Medulla oblongata (tissue), 1 donor: ENCODE results near the gene VLDLR.
"Not testable (repeated sequence)": the region's sequence is repeated elsewhere in the genome, so short reads cannot be mapped to it uniquely, and the experiment has no call there.

Experiments used
- DNase-seq: peaks from one replicate; pipeline ENCODE4 v3.0.0-alpha.2; 2015; ENCODE audit errors: extremely low spot score

VLDLR gene

DNA sequence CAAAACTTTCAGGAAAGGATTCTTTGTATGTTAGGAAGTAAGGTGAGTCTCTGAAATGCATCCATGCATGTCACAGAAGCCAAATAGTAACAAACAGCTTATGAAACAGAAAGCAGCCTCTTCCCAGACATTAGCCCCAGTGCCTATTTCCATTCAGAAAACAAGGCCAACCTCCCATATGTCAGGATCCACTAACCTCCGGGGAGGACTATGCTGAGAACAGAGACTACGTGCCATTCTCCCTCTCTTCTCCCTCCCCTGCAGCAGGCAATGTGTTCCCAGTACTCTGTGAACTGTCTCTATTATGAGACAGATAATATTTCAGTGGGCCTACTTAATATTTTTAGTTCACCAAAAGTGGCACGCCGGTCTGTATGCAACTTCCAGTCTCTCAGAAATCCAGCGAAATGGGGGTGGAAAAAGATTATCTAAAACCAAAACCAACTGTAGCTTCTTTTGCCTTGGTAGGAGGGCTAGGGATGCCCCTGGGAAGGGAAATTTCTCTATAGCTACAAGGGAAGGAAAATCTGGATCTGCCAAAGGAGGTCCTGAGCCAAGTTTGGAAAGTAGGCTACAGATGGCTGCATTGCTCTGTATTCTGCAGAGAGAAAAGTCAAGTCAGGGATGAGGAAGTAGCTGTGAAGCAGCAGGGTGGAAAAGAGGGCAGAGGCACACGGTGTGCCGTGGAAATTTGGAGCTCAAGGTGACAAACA, 42.0 kb downstream of the VLDLR start:
- DNase-seq: peak; percentile 11

DNA sequence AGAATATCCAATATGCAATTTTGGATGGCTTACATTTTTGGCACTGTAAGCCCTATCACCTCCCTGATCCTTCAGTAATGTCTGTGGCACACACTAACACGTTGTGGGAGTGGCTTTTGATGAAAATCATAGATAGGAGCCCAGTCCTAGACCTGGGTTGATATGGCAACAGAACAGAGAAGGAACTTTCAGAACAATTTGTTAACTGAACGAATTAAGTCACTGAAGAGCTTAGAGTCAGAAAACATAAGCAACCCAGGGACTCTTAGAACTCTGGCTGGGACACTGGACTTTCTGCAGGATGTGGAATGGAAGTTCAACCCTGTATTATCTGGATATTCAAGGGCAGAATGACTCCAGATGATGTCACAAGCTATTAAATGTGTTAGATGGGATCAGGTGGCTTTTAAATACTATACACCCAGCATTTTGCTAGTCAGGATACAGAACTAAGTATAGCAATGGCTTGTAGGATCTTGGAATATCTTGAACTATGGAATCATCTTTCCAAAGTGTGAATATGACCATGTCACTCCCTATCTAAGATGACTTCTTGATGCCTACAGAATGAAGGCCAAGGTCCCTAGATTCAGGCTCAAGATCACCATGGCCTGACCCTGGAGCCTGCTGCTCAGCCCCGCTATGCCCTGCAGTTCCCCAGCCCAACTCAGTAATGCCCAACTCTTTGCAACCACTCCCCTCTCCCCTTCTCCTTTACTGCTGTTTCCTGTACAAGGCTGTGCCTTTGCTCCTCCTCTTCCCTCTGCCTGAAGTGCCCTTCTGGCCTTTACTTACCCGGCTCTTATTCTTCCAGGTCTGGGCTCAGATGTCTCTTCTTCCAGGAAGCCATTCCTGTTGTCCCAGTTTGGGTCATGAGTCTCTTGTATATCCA, 42.8 kb downstream of the VLDLR start:
- DNase-seq: no peak

DNA sequence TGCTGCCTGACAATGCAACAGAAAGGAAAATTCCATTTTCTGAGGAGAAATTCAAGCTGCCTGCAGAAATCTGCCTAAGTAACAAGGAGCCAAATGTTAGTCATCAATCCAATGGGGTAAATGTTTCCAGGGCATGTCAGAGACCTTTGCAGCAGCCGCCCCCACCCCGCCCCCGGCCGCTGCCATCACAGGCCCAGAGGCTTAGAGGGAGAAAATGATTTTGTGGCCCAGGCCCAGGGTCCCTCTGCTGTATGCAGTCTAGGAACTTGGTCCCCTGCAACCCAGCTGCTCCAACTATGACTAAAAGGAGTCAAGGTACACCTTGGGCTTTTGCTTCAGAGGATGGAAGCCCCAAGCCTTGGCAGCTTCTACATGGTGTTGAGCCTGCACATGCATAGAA, 45.0 kb downstream of the VLDLR start:
- no peak for DNase-seq

DNA sequence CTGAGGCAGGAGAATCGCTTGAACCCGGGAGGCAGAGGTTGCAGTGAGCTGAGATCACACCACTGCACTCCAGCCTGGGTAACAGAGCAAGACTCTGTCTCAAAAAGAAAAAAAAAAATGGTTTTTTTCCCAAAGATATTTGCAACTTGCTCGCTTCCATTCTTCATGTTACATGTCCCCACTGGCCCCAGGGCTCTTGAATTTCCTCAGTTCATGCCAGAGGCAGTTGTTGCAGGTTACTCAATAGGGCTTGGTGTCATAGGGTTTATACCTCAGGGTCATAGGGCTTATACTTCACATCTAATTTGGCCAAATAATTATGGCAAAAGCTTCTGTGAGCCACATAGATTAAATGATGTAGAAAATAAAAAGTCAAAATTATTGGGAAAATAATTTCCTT, 51.6 kb downstream of the VLDLR start:
- DNase-seq: no peak

DNA sequence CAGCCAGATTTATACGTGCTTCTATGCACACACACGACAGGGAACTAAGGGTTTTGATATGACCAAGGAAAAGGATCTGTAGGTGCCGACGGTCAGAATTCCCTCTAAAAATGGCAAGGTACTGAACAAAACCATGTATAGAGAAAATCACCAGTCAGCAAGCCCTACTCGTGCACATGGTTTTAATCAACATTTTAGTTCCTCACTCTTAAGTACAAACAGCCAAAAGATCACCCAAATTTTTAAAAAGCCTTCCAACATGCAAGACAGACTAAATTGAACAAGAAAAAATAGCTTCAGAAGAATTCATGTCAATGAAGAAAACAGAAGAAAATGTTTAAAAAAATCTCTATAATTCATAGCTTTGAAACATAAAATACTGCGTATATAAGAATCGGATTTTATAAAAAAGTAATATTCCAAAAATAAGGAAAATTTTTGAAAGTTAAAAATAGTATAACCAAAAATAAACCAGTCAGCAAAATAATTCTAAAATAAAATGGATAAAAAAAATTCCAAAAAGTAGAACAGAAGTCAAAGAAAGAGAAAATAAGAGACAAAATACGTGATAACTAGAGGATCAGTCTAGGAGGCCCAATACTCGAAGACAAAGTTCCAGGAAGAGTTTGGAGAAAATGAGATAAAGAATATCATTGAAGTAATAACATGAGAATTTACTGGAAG, 52.7 kb downstream of the VLDLR start:
- no peak for DNase-seq

DNA sequence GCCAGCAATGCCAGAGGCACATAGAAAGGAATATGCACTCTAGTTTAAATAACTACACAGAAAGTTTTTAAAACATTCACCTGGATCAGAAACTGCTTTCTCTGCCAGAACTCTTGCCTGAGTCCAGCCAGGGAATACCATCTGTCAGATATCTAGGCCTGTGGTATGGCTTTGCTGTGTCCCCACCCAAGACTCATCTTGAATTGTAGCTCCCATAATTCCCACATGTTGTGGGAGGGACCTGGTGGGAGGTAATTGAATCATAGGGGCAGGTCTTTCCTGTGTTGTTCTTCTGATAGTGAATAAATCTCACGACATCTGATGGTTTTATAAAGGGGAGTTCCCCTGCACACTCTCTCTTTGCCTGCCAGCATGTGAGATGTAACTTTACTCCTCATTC, 54.2 kb downstream of the VLDLR start:
- no peak for DNase-seq

DNA sequence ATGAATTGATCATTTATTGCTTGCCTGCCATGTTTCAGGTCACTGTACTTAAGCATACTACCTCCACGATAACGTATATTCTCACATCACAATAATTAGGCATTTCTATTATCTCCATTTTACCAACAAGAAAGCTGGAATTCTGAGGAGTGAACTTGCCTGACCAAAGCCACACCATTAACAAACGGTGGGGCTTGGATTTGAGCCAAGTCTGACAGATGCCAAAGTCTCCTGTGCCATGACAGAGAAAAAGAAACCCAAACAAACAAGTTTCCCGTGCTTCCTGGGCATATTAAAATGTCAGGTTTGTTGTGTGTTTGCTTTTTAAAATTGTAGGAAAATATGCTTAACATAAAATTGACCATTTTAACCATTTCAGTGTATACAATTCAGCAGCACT, 54.9 kb downstream of the VLDLR start:
- DNase-seq: no peak

DNA sequence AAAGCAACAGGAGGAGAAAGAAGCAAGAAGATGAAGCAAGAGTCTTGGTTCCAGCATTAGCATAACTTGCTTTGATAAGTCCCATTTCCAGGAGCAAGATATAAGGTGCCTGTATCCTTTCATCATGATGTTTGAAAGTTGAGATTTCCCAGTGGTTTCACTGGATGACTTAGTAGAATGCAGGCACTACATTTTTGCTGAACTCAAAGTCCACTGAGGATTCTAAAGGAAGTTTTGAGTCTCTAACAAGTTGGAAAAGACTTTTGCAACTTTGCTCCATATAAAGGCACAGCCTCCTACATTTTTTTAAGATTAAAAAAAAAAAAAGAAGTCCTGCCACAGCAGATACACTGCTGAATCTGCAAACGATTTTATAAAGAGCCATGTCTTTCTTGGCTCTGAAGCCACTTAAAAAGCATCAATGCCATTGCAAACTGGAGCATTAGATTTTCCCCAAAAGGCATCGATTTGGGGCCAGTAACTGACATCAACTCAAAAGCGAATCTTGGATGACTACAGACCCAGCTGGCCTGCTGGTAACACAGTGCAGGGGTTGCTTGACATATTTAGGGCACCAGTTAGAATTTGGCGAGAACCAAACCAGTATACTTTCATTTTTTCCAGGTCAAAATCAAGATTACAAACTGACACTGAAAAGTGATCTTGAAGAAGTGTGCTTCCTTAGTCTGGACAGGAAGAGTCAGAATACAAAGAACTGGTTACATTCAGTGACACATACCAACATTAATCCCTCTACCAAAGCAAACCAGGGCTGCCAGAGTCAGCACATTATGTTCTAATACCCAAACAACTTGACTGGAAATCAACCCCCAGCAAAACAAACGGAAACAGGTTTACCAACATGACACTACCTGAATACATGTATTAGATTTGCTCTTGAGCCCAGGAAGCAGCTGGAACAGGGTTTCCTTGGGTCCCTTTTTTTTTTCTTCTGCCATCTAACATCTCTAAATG, 56.6 kb downstream of the VLDLR start:
- no peak for DNase-seq

DNA sequence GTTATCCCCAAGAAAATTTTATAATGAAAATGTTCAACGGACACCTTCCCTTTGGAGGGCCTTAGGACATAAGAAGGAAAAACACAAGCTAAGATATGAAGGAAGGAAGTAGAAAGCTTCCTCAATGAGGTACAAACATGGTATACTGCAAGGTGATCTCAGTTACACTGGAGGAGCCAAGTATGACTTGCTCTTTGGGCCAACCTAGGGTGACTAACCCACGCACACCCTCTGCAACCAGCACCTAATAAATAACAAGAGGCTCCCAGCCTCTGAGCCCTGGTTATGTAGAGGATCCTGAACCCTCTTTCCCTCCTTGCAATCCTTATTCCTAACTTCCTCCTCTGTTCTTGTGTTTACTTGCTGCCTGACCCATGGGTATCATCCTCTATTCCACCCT, 57.4 kb downstream of the VLDLR start:
- no peak for DNase-seq

DNA sequence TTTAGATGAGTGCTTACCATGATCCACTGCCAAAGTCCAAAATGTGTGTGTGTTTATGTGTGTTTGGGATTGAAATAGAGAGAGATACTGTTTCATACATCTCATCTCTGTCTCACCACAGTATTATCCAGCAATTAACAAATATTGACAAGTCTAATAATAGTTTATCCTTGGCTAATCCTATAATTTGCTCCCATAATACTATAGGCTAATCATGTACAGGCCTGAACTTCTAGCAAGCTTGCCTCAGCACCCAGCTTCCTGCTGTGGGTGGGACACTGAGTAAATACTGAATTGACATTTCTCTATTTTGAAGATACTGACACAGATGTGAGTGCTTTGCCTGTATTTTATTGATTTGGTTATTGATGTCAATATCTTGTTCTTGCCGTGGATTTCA, 60.4 kb downstream of the VLDLR start:
- no peak for DNase-seq

DNA sequence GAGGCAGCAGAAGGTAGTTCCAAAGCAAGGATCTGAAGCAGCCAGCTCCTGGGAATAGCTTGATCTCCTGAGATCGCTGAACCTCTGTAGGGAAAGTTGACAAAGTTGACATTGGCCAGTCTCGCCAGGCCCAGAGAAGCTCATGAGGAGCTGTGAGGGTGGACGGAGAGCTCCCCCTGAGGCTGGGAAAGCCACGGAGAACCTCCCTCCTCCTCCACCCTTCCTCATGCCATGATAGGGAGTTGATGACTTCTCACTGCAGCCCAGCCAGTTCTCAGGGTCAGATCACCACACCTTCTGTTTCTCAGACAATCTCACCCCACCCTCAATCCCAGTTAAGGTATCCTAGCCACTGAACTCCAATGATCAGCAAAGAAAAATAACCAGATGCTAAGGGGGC, 65.3 kb downstream of the VLDLR start:
- DNase-seq: no peak

DNA sequence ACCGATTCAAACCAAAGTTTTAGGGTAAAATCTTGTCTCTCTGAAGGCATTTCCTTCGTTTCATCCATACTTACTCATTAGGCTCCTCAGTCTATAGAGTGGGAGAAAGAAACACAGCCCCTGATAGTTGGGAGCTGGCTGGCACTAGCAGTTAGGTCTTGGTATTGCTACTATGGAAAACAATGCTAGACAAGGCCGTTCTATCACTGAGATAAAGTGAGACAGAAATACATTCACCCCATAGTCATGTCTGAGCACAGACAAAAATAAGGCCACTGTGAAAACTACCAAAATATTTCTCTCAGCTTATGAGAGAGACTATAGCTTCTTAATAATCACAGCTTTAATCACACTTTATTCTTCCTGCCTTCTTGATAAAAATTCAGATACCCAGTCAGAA, 67.0 kb downstream of the VLDLR start:
- no peak for DNase-seq

DNA sequence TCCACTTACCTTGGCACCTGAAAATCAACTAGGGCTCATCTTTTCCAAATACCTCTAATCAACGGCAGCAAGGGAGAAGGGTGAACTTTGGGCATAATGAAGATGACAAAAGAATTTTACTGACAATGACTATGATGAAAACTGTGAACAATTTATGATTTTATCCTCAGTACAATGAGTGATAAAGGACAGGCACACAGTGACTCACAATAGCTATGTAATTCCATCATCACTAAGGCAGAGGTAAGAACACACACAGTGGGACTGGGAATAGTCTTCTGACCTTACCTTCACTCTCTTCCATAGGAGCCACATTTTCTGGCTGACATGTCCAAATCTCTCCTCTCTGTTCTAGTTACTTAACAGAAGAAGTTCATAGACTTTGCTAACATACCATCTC, 69.6 kb downstream of the VLDLR start:
- no peak for DNase-seq

DNA sequence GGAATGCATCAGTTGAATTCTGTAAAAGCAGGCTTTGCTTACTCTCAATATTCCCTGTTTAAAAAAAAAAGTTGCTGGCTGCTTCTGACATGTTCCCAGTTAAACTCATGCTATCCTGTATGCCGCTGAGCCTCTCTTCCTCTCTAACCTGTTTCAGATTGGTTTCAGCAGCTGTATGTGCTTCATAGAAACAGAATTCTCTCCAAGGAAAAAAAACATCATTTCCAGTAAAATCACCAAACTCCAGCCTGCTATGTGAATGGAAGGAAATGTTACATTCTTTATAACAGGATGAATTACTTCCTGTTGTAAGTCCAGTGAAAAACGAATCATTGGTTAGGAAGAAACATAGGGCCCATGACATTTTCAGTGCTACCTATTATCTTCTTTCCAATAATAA, 70.0 kb downstream of the VLDLR start:
- no peak for DNase-seq

DNA sequence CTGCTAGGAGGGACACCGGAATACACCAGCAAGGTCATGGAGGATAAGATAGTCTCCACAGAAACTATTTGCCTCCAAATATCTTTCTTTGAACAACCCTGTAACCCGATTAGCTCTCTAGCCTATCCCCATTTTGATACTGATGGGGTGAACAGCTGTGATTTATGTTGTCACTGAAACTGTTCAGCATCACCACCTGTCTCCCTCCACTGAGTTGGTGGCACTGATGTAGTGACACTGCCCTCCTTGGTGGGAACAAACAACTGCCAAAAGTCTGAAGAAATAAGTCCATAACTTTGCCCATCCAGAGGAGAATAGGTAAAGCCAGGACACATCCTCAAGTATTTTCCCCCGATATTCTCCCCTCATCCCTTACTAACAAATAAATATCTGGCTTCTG, 71.5 kb downstream of the VLDLR start:
- no peak for DNase-seq

DNA sequence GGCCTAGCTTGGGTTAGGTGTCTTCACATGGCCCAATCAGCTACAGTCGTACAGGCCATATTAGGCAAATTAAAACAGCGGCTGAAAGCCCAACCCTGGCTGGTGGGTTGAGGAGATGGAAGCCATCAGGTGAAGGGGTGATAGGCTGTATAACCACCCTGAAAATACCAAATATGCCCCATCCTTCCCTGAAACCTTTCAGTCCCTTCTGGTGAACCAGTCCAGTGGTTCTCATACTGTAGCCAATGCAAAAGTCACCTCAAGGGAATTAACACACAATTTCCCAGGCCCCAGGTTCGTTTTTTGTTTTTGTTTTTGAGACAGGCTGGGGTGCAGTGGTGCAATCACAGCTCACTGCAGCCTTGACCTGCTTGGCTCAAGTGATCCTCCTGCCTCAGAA, 75.9 kb downstream of the VLDLR start:
- DNase-seq: no peak

DNA sequence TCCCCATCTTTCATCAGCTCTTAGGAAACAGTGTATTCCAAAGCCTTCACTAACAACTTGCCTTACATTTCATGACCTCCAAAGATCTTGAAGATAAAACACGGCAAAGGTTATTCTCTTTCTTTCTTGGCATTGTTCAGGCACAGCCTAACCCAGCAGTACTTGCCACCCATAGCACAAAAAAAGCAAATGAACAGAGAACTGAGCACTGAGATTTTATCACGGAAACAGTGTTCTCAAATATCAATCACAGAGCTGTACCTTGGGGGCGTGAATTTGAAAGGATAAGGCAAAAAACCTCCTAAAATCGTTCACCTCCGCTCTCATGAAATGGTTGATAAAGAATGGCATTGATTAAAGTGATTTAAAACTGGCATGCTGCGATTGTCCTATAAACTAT, 78.8 kb downstream of the VLDLR start:
- no peak for DNase-seq

DNA sequence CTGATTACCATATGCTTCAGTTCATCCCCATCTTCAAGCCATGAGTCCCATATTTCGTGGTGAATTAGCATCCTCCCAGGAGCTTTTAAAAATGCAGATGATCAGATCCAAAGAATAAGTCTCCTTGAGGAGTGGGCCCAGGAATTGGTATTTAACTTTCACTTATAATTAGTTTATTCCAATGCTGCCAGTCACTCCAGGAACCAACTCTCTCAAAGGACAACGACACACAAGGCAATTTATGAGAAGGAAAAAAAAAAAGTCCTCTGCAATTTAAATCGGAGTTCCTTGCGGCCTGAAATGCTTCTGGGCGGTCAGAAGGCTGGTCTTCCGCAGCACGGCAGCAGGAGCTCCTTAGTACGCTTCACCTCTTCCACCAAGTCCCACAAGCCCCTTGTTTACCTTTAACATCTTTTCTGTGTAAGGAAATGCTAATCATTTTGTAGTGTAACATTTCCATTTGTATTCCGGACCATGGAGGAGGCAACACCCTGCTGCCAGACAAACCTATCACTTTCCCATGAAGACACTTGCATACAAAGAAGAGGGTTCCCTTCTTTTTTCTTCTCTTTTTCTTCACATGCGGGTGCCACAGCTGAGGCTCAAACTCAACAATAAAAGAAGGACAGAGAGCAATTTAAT, 79.4 kb downstream of the VLDLR start:
- no peak for DNase-seq

DNA sequence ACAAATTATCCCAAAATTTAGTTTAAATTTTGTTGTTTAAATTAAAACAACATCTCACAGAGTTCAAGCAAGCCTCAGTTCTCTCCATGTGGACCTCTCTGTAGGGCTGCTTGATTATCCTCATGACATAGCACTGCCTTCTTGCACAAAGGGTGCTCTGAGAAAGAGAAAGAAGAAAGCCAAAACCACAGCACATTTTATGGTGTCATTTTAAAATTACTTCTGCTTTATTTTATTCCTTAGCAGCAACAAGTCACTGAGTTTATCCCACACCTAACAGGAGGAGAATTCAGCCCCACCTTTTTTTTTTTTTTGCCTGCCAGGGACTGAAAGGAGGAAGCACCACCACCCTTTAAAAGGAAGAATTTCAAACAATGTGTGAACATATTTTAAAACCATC, 82.9 kb downstream of the VLDLR start:
- no peak for DNase-seq

DNA sequence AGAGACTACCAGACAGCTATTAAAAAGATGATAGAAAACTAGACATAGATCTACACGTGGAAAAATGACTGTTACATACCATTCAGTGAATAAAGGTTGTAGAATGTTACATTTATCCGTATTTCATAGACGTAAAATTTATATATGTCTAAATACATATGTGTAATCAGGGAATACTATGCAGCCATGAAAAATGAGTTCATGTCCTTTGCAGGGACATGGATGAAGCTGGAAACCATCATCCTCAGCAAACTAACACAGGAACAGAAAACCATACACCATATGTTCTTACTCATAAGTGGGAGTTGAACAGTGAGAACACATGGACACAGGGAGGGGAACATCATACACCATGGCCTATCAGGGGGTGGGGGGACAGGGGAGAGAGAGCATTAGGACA, 85.7 kb downstream of the VLDLR start:
- DNase-seq: not testable (repeated sequence)
